Measurements from ENCODE around the gene PASD1. TPM values are rescaled to one million over a fixed set of nuclear protein-coding genes. Genes with fewer than 3 reads are reported as not detected.

PASD1 gene
- total RNA-seq, 1 experiment from 2014 or later: not detected

DNA sequence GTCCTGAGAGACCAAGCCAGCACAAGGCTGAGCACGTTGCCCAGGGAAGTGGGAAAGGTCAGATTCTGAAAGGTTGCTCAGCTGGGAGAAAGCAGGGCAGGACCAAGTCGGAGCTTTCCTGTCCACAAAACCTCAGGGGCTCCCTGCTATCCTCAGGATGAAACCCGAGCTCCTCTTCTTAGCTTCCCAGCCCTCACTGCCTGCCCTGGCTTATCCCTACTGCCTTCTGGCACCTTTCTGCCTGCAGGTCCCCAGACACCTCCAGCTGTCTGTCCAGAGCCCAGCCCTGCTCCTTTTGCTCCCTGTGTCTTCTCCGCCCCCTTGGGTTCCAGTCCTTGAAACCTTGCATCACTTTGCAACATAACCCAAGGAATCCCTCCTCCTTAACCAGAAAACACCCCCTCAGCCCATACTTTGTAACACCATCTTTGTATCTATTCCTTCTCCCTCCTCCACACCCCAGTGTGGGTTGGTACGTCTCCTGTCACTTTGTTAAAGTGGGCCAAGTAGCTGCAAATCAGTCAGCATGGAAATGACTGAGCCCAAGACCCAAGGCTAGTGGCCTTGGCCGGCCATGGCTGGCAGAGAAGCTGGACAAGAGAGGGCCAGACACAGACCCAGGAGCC is 111.8 kb downstream of the PASD1 start:
- no peak overlapping the region for H3K9ac ChIP-seq (ENCODE audit: low read length)
- no peak for ATAC-seq
- no peak for DNase-seq
- CTCF ChIA-PET: no interaction called here
- no peak overlapping the region for H3K4me3 ChIP-seq (ENCODE audit: low read length)
- no TSS peak for BruUV-seq (replicated peaks)
- H3K4me2 ChIP-seq (ENCODE audit: low read length): no peak overlapping the region
- no peaks in the 10 kb centered on the region for H3K36me3 ChIP-seq (ENCODE audit: low read depth, low read length)
- H3K4me1 ChIP-seq (ENCODE audit: insufficient read depth, low read length): no peaks in the 10 kb centered on the region
- intact Hi-C loops (cut with micrococcal nuclease): loop anchor here (5.0 kb wide), 1 partner anchor 168 kb away; no protein-coding TSS in a partner anchor
- no peaks in the 10 kb centered on the region for H3F3A ChIP-seq (ENCODE audit: low read length, unreplicated experiment)
- H3K27me3 ChIP-seq (ENCODE audit: low read length): no peaks in the 10 kb centered on the region
- no peaks in the 10 kb centered on the region for H3K79me2 ChIP-seq (ENCODE audit: low read length)
- H3K9me3 ChIP-seq (ENCODE audit: low read length): no peaks in the 10 kb centered on the region
- H3K9me2 ChIP-seq (replicated peaks; ENCODE audit: low read length): no peaks in the 10 kb centered on the region
- H3K27ac ChIP-seq (ENCODE audit: low read length): no peak overlapping the region
- no peak overlapping the region for H2AFZ ChIP-seq (ENCODE audit: low read length)
- TF ChIP-seq EZH2 (IDR thresholded peaks at IDR 0.05; ENCODE audit: low read length, unreplicated experiment): no peak
- no peak for TF ChIP-seq EZH2phosphoT487 (IDR thresholded peaks at IDR 0.05; ENCODE audit: borderline replicate concordance, low read length)
- TF ChIP-seq, protein P1, sequence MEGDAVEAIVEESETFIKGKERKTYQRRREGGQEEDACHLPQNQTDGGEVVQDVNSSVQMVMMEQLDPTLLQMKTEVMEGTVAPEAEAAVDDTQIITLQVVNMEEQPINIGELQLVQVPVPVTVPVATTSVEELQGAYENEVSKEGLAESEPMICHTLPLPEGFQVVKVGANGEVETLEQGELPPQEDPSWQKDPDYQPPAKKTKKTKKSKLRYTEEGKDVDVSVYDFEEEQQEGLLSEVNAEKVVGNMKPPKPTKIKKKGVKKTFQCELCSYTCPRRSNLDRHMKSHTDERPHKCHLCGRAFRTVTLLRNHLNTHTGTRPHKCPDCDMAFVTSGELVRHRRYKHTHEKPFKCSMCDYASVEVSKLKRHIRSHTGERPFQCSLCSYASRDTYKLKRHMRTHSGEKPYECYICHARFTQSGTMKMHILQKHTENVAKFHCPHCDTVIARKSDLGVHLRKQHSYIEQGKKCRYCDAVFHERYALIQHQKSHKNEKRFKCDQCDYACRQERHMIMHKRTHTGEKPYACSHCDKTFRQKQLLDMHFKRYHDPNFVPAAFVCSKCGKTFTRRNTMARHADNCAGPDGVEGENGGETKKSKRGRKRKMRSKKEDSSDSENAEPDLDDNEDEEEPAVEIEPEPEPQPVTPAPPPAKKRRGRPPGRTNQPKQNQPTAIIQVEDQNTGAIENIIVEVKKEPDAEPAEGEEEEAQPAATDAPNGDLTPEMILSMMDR (conservative IDR thresholded peaks at IDR 0.05; ENCODE audit: low read depth, low read length): no peak
- POLR2A ChIA-PET (ENCODE audit: unreplicated experiment): no interaction called here
- H4K20me1 ChIP-seq (ENCODE audit: low read length): no peaks in the 10 kb centered on the region

DNA sequence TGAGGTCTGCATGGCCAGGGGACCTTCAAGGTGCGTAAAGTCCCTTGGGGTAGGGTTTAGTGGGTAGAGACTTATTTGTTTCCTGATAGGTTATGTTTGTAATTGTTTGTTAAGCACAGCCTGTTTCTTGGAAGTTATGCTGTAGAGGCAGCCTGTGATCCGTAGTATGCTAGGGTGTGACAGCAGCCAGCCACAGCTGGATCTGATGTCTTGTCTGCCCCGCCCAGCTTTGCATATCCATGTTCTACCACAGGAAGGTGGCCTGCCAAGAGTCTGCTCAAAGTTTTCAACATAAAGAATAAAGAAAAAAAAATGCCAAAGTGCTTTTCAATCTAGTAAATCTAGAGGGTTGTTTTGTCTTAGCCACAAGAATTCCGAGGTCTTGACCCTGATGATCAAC is 112.7 kb downstream of the PASD1 start:
- H3K9me2 ChIP-seq (replicated peaks; ENCODE audit: low read length): no peaks in the 10 kb centered on the region
- CTCF ChIA-PET: no interaction called here
- intact Hi-C loops (cut with micrococcal nuclease): loop anchor here (5.0 kb wide), 1 partner anchor 169 kb away; no protein-coding TSS in a partner anchor

More for the DNA sequence above, 112.7 kb downstream of the PASD1 start:
- POLR2A ChIA-PET (ENCODE audit: unreplicated experiment): no interaction called here
- H3K9ac ChIP-seq (ENCODE audit: low read length): no peak overlapping the region
- no peak overlapping the region for H3K27ac ChIP-seq (ENCODE audit: low read length)
- no peaks in the 10 kb centered on the region for H3K36me3 ChIP-seq (ENCODE audit: low read depth, low read length)
- ATAC-seq (no peak), DNase-seq (no peak)
- no peaks in the 10 kb centered on the region for H4K20me1 ChIP-seq (ENCODE audit: low read length)
- H3K4me1 ChIP-seq (ENCODE audit: insufficient read depth, low read length): no peaks in the 10 kb centered on the region
- no peak overlapping the region for H3K4me2 ChIP-seq (ENCODE audit: low read length)
- no peaks in the 10 kb centered on the region for H3F3A ChIP-seq (ENCODE audit: low read length, unreplicated experiment)
- no peaks in the 10 kb centered on the region for H3K27me3 ChIP-seq (ENCODE audit: low read length)
- no peaks in the 10 kb centered on the region for H3K79me2 ChIP-seq (ENCODE audit: low read length)
- no peak for TF ChIP-seq EZH2 (IDR thresholded peaks at IDR 0.05; ENCODE audit: low read length, unreplicated experiment)
- no peak for TF ChIP-seq EZH2phosphoT487 (IDR thresholded peaks at IDR 0.05; ENCODE audit: borderline replicate concordance, low read length)
- TF ChIP-seq, protein P1 (conservative IDR thresholded peaks at IDR 0.05; ENCODE audit: low read depth, low read length): no peak
- no TSS peak for BruUV-seq (replicated peaks)
- H3K4me3 ChIP-seq (ENCODE audit: low read length): no peak overlapping the region
- H2AFZ ChIP-seq (ENCODE audit: low read length): no peak overlapping the region
- H3K9me3 ChIP-seq (ENCODE audit: low read length): no peaks in the 10 kb centered on the region
